ENCODE results near the gene KIAA1958.

KIAA1958 gene

GRCh38 chr9:112533660-112534059 is 47.0 kb downstream of the KIAA1958 start:
- no peak for DNase-seq

- no peak for DNase-seq
Observed at GRCh38 chr9:112535301-112535700, 48.7 kb downstream of the KIAA1958 start.

DNA sequence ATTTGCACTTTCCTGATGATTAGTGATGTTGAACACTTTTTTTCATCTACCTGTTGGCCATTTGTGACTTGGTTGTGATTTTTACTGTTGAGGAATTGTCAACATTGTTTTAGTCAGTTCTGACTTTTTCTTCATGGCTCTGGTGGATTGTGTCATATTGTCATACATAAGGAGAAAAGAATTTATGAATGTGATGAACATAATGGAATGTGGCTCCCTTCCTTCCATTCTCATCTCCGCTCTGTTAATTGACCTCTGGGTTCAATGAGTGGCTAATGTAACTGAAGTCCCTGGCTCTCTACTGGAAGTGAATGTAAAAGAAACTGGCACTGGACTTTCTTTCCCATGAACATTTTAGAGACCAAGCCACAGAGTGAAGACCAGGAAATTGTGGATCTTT is 49.2 kb downstream of the KIAA1958 start:
- DNase-seq: no peak

GRCh38 chr9:112537561-112537960 is 50.9 kb downstream of the KIAA1958 start:
- DNase-seq: no peak

DNA sequence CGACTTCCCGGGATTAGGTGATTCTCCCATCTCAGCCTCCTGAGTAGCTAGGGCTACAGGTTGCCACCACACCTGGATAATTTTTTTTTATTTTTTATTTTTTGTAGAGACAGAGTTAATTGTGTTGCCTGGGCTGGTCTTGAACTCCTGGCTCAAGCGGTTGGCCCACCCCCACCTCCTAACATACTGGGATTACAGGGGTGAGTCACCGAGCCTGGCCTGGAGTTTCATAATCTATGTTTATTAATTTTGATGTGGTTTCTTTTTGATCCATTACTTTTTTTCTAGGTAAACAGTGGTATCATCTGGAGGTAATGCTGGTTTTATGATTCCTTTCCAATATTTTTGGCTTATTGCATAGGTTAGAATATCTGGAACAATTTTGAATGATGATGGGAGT is 54.2 kb downstream of the KIAA1958 start:
- DNase-seq: no peak

DNA sequence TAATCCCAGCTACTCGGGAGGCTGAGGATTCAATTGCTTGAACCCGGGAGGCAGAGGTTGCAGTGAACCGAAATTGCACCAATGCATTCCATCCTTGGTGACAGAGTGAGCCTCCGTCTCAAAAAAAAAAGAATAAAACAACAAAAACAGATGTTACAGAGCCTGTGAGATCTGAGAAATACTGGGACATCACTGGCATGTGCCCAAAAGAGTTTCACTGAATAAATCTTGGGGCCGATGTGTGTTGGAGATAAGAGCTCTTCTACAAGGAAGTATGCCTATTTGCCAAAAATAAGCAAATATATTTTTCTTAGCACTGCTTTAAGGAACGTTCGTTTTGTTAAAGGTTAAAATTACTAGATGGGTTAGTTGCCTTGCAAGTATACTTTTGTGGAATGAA is 55.1 kb downstream of the KIAA1958 start:
- no peak for DNase-seq

GRCh38 chr9:112542593-112543292 is 56.1 kb downstream of the KIAA1958 start:
- DNase-seq: no peak

DNA sequence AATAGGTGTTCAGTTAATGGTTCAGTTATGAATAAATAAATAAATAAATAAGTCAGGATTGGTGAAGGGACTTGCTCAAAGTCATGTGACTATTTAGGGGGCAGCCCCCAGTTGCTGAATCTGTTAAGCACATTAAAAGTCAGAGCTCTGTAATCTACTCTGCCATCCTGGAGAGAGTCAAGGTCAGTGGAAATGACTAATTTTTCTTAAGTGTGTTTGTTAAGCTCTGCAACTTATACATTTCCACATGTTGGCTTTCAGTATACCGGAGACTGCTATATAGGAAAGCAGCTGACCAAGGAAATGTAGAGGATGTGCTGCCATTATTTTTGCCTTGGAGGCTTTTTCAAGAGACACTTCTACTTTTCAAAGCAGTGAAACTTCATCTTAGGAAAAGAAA is 57.9 kb downstream of the KIAA1958 start:
- no peak for DNase-seq

DNA sequence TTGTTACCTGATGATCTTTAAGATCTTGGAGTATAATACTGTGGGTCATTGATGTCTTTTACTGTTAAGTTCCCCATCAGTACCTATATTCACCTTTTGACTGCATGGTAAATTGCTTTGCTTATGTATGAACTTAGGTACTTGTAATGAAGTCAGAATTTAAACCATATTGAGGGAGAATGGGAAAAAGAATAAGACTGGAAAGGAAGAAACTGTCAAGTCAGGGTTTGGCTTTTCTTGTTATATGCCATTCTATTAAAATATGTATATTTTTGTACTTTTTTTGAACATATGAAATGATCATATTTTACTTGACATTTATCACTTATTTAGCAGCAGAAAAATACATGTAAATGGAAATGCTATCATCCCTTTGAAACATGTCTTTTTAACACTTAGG is 58.6 kb downstream of the KIAA1958 start:
- no peak for DNase-seq

DNA sequence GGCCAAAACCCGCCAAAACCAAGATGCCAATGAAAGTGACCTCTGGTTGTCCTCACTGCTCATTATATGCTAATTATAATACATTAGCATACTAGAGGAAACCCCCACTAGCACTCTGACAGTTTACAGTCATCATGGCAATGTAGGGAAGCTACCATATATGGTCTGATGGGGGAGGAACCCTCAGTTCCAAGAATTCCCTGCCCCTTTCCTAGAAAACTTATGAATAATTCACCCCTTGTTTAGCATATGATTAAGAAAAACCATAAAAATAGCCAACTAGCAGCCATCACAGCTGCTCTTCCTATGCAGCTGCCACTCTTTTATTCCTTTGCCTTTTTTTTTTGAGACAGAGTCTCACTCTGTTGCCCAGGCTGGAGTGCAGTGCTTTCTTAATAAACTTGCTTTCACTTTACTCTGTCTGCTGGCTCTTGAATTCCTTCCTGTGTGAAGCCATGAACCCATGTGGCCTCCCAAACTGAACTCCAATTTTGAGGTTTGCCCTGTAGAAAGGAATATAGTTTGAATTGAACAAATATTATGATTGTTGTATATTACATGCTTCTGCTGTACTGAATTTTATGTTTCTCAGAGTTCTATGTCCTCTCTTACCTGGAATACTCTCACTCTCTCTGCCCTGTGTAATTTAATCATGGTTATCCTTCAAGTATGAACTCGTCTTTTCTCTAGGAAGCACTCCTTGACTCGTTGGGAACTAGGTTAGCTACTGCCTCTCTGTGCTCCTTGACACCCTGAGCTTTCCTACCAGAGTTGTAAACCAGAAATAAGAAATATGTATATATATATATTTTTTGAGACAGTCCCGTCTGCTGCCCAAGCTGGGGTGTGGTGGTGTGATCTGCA is 59.8 kb downstream of the KIAA1958 start:
- DNase-seq: no peak

DNA sequence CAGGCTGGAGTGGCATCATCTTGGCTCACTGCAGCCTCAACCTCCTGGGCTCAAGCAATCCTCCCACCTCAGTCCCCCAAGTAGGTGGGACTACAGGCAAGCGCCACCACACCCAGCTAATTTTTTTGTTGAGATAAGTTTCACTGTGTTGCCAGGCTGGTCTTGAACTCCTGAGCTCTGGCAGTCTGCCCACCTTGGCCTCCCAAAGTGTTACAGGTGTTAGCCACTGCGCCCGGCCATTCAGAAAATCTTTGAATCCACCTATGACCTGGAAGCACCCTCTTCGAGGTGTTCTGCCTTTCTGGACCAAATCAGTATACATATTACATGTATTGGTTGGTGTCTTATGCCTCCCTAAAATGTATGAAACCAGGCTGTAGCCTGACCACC is 61.4 kb downstream of the KIAA1958 start:
- no peak for DNase-seq

GRCh38 chr9:112548836-112549595 is 62.4 kb downstream of the KIAA1958 start:
- DNase-seq: no peak

DNA sequence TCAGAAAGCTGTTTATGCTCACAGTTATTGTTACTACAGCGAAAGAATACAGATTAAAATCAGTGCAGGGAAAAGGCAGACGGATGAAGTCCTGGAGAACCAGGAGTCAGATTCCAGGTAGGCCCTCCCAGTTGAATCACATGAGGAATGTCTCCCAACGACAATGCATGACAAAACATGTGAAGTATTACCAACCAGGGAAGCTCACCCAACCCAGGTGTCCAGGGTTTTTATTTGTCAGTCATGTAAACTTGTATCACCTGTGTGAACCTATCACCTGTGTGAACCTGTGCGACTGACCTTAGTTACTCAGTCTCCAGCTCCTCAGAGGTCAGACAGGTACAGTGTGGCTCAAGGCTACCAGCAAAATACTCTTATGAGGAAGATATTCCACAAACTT is 63.9 kb downstream of the KIAA1958 start:
- DNase-seq: no peak

GRCh38 chr9:112551641-112552040 is 65.0 kb downstream of the KIAA1958 start:
- no peak for DNase-seq

DNA sequence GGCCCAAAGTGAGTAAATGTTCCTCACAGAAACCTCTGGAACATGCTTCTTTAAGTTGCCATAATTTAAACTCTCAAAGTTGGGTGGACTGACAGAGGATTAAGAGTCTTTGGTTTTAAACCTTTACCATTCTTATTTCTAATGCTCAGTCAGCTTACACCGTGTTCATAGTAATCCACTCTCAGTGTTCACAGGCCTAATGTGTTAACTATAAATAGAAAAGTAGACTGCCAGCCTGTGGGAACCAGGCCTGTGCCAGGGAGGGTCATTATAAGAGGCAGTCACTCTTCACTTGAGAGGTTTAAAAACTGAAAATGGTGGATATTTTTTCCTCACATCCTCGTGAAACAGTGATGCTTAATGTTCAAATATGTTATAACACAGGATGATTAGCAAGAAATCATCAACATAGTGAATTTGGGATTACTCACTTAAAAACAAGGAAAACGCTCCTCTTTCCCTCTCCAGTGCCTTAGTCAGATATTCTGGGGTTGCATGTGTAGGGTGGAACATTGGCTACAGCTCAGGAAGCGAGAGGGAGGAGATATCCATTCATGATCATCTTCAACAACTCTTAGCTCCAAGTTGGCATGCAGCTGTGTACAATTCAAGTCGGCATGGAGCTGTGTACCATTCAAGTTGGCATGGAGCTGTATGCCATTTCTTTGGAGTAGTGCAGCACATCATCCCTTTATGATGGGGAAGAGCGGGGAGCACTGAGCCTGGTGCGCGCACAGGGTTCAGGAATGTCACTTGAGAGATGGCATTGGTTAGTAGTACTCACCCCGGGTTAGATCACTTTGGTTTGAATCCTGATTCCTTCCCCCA is 65.8 kb downstream of the KIAA1958 start:
- DNase-seq: no peak

DNA sequence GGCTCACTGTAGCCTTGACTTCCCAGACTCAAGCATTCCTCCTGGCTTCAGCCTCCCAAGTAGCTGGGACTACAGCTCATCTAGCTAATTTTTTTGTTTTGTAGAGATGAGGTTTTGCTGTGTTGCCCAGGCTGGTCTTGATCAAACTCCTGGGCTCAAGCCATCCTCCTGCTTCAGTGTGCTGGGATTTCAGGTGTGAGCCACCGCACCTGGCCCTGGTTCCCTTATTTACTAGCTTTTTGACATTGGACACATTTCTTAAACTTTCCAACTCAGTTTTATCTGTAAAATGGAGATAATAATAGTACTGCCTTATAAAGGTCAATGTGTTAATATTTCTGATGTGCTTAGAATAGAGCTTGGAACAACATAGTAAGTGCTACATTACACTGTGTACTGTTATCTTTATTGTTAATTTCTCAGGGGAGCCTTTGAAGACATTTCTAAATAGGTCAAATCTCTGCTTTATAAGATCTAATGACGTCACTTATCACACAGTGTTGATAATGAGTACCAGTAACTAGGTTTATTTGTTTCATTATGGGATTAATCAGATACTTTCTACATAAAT is 66.7 kb downstream of the KIAA1958 start:
- DNase-seq: no peak

DNA sequence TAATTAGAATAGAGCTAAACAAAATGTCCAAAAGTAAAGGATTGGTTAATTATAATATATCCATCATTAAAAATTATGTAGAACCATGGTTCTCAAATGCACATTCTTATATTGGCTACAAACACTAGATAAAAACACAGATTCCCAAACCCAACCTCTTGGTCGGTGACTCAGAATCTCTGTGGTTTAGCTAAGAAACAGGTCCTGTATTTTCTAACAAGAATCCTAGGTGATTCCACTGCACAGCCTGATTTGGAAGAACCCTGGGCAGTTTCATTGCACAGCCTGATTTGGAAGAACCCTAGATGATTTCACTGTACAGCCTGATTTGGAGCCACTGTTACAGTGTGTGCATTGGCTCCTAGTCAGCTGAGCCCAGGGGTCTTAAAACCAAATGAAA is 67.9 kb downstream of the KIAA1958 start:
- DNase-seq: no peak

- no peak for DNase-seq
Observed at GRCh38 chr9:112555101-112555643, 68.5 kb downstream of the KIAA1958 start.

- no peak for DNase-seq
Observed at GRCh38 chr9:112555844-112556482, 69.3 kb downstream of the KIAA1958 start.

DNA sequence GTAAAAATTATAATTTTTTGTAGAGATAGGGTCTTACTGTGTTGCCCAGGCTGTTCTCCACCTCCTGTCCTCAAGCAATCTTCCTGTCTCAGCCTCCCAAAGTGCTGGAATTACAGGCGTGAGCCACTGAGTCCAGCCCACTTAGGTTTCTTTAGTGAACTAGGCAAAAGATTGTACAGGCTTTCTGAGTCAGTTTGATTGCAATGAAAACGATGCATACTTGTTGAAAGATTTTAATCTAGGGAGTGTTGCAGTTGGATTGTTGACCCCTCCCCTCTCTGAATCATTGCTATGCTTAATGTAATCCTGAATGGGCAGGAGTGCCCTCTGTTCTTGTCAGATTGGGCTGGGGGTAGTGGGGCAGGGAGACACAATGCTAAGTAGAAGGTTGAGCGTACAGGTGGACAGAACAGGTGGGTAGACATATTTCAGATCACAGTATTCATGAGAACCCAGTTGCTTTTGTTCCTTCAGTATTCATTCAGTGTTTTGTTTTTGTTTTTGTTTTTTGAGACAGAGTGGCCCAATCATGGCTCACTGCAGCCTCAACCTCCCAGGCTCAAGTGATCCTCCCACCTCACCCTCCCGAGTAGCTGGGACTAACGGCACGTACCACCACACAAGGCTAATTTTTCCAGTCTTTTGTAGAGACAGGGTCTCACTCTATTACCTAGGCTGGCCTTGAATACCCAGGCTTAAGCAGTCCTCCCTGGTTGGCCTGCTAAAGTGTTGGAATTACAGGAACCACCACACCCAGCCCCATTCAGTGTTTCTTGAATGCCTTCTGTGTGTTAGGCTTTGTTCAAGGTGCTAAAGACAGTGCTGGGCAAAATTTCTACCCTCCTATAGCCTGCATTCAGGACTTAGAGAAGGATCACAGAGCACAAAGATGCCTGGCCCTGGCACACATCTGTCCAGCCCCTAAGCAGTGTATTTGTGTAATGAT is 70.1 kb downstream of the KIAA1958 start:
- no peak for DNase-seq
